OCI-LY3 (cell line): ENCODE results near the gene CNMD.
"Not testable (repeated sequence)": the region's sequence is repeated elsewhere in the genome, so short reads cannot be mapped to it uniquely, and the experiment has no call there.

Experiments used
- CTCF ChIP-seq: fragments of 200-600, 300-600 bp; sonication (generic); IDR thresholded peaks from 2 replicates; pipeline ENCODE4 v1.5.1; 2014; ENCODE audit warnings: antibody characterized with exemption, low read length, low read depth
- EZH2phosphoT487 ChIP-seq: fragments of 200-600 bp; shearing (Covaris generic); IDR thresholded peaks from 2 replicates; pipeline ENCODE4 v1.6.1; 2018; ENCODE audit warnings: antibody characterized with exemption, mixed run types, low read depth

GRCh38 chr13:52685806-52686205 lies 53.8 kb downstream of the CNMD start:
- not testable (repeated sequence) for TF ChIP-seq CTCF, EZH2phosphoT487
